K562 (cell line): ENCODE results near the gene SRRD.

Experiments used
- CEBPG ChIP-seq, 3 experiments: fragments of 200-800 bp in 1 of 3; sonication (Bioruptor generic) in 1 of 3; sonication (generic) in 1 of 3; formaldehyde crosslinking in 1 of 3; IDR thresholded peaks in 2 of 3; conservative IDR thresholded peaks in 1 of 3; 2 replicates each; pipeline versions ENCODE4 v1.6.1 to v1.8.0; 2016 to 2022; ENCODE audit warnings: missing compliant biosample characterization in 2 of 3, missing genetic modification characterization in 2 of 3, mild to moderate bottlenecking in 1 of 3, missing genetic modification reagents in 1 of 3
- ERF ChIP-seq: fragments of 450-650 bp; formaldehyde crosslinking; IDR thresholded peaks from 2 replicates; pipeline ENCODE4 v1.4.0; 2020; ENCODE audit warnings: mild to moderate bottlenecking, mixed read lengths
- EZH2 ChIP-seq: IDR thresholded peaks from 2 replicates; pipeline ENCODE4 v1.6.1; 2012; ENCODE audit warnings: low read depth, mild to moderate bottlenecking, inconsistent platforms, low read length, borderline replicate concordance
- FOSL1 ChIP-seq: fragments of 200-800 bp; sonication (Bioruptor generic); conservative IDR thresholded peaks from 2 replicates; pipeline ENCODE4 v1.6.1; 2016; ENCODE audit warnings: missing genetic modification characterization, missing compliant biosample characterization
- GABPA ChIP-seq: fragments of 200-800 bp; sonication (Bioruptor generic); conservative IDR thresholded peaks from 2 replicates; pipeline ENCODE4 v1.6.1; 2016; ENCODE audit warnings: low read depth, missing genetic modification characterization, missing compliant biosample characterization
- HMGN3 ChIP-seq: IDR thresholded peaks from 2 replicates; pipeline ENCODE4 v1.6.1; 2011; ENCODE audit warnings: borderline replicate concordance, low read depth, mild to moderate bottlenecking, mixed read lengths, low read length; ENCODE audit not compliant: insufficient read length; ENCODE audit errors: extremely low read depth
- TRIM24 ChIP-seq, 2 experiments: fragments of 450-650 bp; IDR thresholded peaks; 2 replicates each; pipeline ENCODE4 v1.6.1; 2016
- TF ChIP-seq, protein P1 (sequence below), 3 experiments: IDR thresholded peaks in 2 of 3; conservative IDR thresholded peaks in 1 of 3; 2 replicates each; pipeline ENCODE4 v1.5.1; 2011 to 2012; ENCODE audit warnings: low read length in 3 of 3, mild to moderate bottlenecking in 3 of 3, control low read depth in 2 of 3, improper control_type of control experiment in 1 of 3, inconsistent platforms in 1 of 3, low read depth in 1 of 3, mixed read lengths in 1 of 3, moderate library complexity in 1 of 3; ENCODE audit not compliant: insufficient read depth in 2 of 3

GRCh38 chr22:26522592-26522991 is 38.9 kb downstream of the SRRD start:
- TF ChIP-seq CEBPG (CRISPR knock-in tag; IDR thresholded peaks at IDR 0.05), result no peak
- no peak for TF ChIP-seq CEBPG (tag; conservative IDR thresholded peaks at IDR 0.05 in 1 of 2, IDR thresholded peaks at IDR 0.05 in 1 of 2)
- no peak for TF ChIP-seq FOSL1 (tag)
- no peak for TF ChIP-seq GABPA (tag)
- TF ChIP-seq TRIM24 (IDR thresholded peaks at IDR 0.05), result no peak
- TF ChIP-seq HMGN3, result no peak
- TF ChIP-seq, protein P1, sequence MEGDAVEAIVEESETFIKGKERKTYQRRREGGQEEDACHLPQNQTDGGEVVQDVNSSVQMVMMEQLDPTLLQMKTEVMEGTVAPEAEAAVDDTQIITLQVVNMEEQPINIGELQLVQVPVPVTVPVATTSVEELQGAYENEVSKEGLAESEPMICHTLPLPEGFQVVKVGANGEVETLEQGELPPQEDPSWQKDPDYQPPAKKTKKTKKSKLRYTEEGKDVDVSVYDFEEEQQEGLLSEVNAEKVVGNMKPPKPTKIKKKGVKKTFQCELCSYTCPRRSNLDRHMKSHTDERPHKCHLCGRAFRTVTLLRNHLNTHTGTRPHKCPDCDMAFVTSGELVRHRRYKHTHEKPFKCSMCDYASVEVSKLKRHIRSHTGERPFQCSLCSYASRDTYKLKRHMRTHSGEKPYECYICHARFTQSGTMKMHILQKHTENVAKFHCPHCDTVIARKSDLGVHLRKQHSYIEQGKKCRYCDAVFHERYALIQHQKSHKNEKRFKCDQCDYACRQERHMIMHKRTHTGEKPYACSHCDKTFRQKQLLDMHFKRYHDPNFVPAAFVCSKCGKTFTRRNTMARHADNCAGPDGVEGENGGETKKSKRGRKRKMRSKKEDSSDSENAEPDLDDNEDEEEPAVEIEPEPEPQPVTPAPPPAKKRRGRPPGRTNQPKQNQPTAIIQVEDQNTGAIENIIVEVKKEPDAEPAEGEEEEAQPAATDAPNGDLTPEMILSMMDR (IDR thresholded peaks at IDR 0.05 in 2 of 3, conservative IDR thresholded peaks at IDR 0.05 in 1 of 3; ENCODE audit: insufficient read depth in 2 of 3, low read depth in 1 of 3, low read length in 3 of 3), result no peak
- TF ChIP-seq EZH2, result no peak
- no peak for TF ChIP-seq ERF (CRISPR knock-in tag)
